Stimulated activated memory B cell treated with anti-CD40 and anti-IgM and Interleukin-4, amounts not matched to agents 10 μg/mL and 1 μg/mL and 100 μg/mL, for 72 hours (primary cell): ENCODE data around the gene RUNX1.

Experiments
- ATAC-seq: fragments of 150-1000 bp; cut with Tn5 transposase; 2 replicates; pipeline ENCODE4 v1.10.0; 2021
- H3K27ac Mint-ChIP-seq: one replicate; pipeline ENCODE4 v1.8.0; 2022; ENCODE audit warnings: mild to moderate bottlenecking, mixed read lengths
- H3K27me3 Mint-ChIP-seq: one replicate; pipeline ENCODE4 v1.8.0; 2022; ENCODE audit warnings: mixed read lengths
- H3K36me3 Mint-ChIP-seq: one replicate; pipeline ENCODE4 v1.8.0; 2022; ENCODE audit warnings: mixed read lengths
- H3K4me1 Mint-ChIP-seq: one replicate; pipeline ENCODE4 v1.8.0; 2022; ENCODE audit warnings: mixed read lengths
- H3K4me3 Mint-ChIP-seq: one replicate; pipeline ENCODE4 v1.8.0; 2022; ENCODE audit warnings: mild to moderate bottlenecking, moderate library complexity, mixed read lengths
- H3K9me3 Mint-ChIP-seq: one replicate; pipeline ENCODE4 v1.8.0; 2022; ENCODE audit warnings: mixed read lengths

Gene RUNX1

DNA sequence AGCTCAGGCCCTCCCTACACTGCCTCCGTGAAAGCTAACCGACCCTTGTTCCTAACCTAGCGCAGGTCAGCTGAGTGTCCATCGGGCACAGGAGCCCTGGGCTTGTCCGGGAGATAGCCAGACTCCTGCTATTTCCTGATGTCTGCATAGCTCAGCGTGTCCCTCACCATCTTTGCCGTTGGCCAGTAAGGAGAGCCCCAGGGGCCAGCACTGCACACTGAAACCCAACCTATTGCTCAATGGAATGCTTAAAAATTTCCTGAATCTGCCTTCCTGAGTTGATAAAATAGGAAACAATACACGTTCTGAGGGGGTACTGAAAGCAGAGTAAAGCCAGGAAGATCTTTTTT lies 2.2 kb downstream of the RUNX1 start:
- Mint-ChIP-seq H3K27me3 (no peaks in the 10 kb centered on the region), H3K36me3 (peaks cover 15% of the 10 kb centered on the region), H3K4me3 (peak overlapping the region; percentile 84), H3K27ac (peak overlapping the region; percentile 99), H3K9me3 (no peaks in the 10 kb centered on the region), H3K4me1 (peaks cover 80% of the 10 kb centered on the region)
- ATAC-seq, result no peak

GRCh38 chr21:35046263-35046624 lies 2.9 kb downstream of the RUNX1 start:
- Mint-ChIP-seq H3K27me3 (no peaks in the 10 kb centered on the region), H3K4me3 (peak overlapping the region; percentile 84), H3K4me1 (peaks cover 82% of the 10 kb centered on the region), H3K9me3 (no peaks in the 10 kb centered on the region), H3K36me3 (peaks cover 15% of the 10 kb centered on the region), H3K27ac (peak overlapping the region; percentile 99)
- no peak for ATAC-seq

- Mint-ChIP-seq H3K9me3 (no peaks in the 10 kb centered on the region), H3K4me3 (peak overlapping the region; percentile 84), H3K27me3 (no peaks in the 10 kb centered on the region), H3K36me3 (peaks cover 15% of the 10 kb centered on the region), H3K4me1 (peaks cover 82% of the 10 kb centered on the region), H3K27ac (peak overlapping the region; percentile 99)
- ATAC-seq, result no peak
Observed at GRCh38 chr21:35045542-35046262, 3.4 kb downstream of the RUNX1 start.

DNA sequence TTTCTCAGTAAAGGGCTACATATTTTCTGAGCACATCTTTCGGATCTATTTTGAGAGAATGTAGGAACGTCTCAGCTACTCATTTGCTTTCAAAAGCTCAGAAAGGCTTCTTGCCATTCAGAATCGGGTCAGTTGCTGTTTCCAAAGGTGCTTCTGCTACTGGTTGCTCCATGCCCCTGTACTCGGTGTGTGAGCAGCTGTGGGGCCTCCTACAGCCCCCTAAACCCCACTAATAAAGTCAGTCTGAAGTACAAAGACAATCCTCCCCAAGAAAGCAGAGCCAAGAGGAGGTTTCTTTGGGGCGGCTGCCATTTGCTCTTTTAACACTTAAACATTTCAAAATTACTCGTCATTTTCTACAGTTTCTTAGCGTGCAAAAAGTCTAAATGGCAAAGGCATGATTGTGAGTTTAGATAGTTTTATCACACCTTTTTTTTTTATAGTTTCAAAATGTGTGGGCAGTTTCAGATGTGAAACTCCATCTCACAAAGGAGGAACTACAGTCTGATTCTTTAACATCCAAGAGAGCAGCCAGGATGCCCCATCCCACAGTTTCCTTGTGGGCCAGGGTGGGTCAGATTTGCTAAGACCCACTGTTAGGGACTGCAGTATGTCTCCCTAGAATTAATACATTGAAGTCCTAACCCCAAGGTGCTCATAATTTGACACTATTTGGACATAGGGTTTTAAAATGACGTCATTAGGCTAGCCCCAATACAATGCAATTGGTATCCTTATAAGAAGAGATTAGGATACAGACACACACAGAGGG lies 4.1 kb downstream of the RUNX1 start:
- ATAC-seq, result no peak
- peaks cover 81% of the 10 kb centered on the region for H3K4me1 Mint-ChIP-seq
- H3K4me3 Mint-ChIP-seq, result peak overlapping the region; percentile 84
- H3K9me3 Mint-ChIP-seq, result no peaks in the 10 kb centered on the region
- peak overlapping the region; percentile 99 for H3K27ac Mint-ChIP-seq
- H3K36me3 Mint-ChIP-seq, result peaks cover 15% of the 10 kb centered on the region
- H3K27me3 Mint-ChIP-seq, result no peaks in the 10 kb centered on the region

- H3K4me3 Mint-ChIP-seq, result peak overlapping the region; percentile 84
- peaks cover 74% of the 10 kb centered on the region for H3K4me1 Mint-ChIP-seq
- no peak for ATAC-seq
- no peaks in the 10 kb centered on the region for H3K27me3 Mint-ChIP-seq
- peak overlapping the region; percentile 99 for H3K27ac Mint-ChIP-seq
- H3K9me3 Mint-ChIP-seq, result no peaks in the 10 kb centered on the region
- H3K36me3 Mint-ChIP-seq, result peaks cover 15% of the 10 kb centered on the region
Observed at GRCh38 chr21:35044128-35044527, 5.0 kb downstream of the RUNX1 start.

DNA sequence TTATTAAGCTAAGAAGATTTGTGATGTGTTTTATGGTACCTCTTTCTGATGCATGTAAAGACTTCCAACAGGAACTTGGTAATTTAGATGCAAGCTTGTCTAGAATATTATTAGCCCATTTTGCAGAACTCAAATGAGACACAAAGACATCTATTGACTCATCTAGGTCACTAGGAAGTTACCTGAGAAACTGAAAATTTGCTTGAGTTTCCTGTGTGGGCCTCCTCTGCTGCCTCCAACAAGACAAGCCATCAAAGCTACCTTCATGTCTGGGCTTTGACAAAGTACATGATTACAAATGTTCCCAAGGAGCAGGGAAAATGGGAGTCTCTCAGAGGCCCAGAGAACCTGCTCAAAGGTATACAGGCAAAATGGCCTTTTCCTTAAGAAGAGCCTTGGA lies 5.6 kb downstream of the RUNX1 start:
- Mint-ChIP-seq H3K36me3 (peaks cover 15% of the 10 kb centered on the region), H3K9me3 (no peaks in the 10 kb centered on the region), H3K27ac (peak overlapping the region; percentile 99), H3K4me3 (no peak overlapping the region), H3K4me1 (peaks cover 76% of the 10 kb centered on the region), H3K27me3 (no peaks in the 10 kb centered on the region)
- no peak for ATAC-seq

GRCh38 chr21:35042836-35043235 lies 6.3 kb downstream of the RUNX1 start:
- Mint-ChIP-seq H3K9me3 (no peaks in the 10 kb centered on the region), H3K4me3 (peak overlapping the region; percentile 44), H3K27ac (peak overlapping the region; percentile 99), H3K36me3 (peaks cover 18% of the 10 kb centered on the region), H3K4me1 (peaks cover 69% of the 10 kb centered on the region), H3K27me3 (no peaks in the 10 kb centered on the region)
- no peak for ATAC-seq

DNA sequence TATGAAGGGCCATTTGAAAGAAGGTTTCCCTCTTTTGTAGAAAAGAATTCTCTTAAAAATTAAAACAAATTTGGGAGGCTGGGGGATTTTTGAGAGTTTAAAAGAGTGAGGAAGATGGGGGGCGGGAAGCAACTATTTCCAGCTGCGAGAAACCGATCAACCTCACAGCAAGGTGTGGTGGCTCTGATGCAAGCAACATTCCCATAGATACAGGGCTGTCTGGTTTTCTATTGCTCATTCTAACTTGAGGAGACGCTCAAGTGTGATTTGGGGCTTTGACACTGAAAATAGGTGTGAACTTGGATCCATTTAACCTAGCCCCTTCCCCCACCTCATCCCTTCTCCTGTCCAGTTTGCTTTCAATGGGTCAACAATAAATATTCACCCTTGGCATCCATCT lies 7.2 kb downstream of the RUNX1 start:
- no peak for ATAC-seq
- Mint-ChIP-seq H3K36me3 (peaks cover 25% of the 10 kb centered on the region), H3K27me3 (no peaks in the 10 kb centered on the region), H3K4me1 (peaks cover 74% of the 10 kb centered on the region), H3K4me3 (peak overlapping the region; percentile 59), H3K9me3 (no peaks in the 10 kb centered on the region), H3K27ac (peak overlapping the region; percentile 99)

DNA sequence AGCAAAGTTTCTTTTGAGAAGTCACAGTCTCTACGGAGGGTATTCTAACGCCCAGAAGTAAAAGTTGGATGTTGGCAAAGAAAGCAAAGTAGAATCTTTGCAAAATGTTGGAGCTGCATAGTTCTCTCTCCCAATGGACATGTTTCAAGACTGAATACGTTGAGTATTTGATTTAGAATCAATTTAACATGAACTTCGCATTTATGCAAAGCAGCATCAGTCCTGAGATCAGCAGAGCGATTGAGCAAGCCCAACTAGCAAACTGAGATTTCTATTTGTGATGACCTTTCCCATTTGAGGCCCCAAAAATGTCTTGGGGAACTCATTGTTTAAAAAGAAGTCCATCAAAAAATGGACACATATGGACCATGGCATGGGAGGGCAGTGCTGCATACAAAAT lies 8.0 kb downstream of the RUNX1 start:
- Mint-ChIP-seq H3K9me3 (no peaks in the 10 kb centered on the region), H3K27ac (peak overlapping the region; percentile 27), H3K36me3 (peaks cover 25% of the 10 kb centered on the region), H3K27me3 (no peaks in the 10 kb centered on the region), H3K4me1 (peaks cover 74% of the 10 kb centered on the region), H3K4me3 (peak overlapping the region; percentile 59)
- ATAC-seq, result no peak

DNA sequence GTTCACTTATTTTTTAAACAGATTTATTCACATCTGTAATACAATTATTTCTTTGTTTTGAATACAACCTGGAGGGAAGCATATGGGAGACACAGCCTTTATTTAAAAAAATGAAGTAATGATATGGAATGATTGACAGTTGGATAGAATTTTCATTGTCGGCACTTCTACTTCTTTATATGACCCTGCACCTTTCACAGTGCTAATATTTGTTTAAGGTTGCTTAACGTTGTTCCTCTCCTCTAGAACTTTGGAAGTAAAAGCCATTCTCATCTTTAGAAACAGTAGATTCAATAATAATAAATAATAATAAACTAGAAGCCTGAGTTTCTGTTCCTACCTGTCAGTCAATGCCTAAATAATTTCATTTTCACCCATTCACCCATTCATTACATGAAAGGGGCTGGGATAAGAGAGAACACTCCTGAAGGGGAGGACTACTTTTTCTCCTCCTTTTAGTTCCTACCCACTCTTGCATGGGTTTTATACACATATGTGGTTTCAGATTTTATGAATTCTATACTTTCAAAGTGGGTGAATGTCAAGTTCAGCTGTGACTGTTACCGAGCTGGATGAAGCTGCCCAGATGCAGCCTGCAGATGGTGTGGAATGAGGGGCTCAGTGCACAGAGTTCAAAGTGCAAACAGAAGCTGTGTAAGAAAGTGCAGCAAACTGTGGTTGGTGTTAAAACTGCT lies 9.4 kb downstream of the RUNX1 start:
- H3K4me1 Mint-ChIP-seq, result peaks cover 75% of the 10 kb centered on the region
- no peaks in the 10 kb centered on the region for H3K9me3 Mint-ChIP-seq
- no peaks in the 10 kb centered on the region for H3K27me3 Mint-ChIP-seq
- H3K27ac Mint-ChIP-seq, result no peak overlapping the region
- no peak overlapping the region for H3K4me3 Mint-ChIP-seq
- peaks cover 37% of the 10 kb centered on the region for H3K36me3 Mint-ChIP-seq
- no peak for ATAC-seq

DNA sequence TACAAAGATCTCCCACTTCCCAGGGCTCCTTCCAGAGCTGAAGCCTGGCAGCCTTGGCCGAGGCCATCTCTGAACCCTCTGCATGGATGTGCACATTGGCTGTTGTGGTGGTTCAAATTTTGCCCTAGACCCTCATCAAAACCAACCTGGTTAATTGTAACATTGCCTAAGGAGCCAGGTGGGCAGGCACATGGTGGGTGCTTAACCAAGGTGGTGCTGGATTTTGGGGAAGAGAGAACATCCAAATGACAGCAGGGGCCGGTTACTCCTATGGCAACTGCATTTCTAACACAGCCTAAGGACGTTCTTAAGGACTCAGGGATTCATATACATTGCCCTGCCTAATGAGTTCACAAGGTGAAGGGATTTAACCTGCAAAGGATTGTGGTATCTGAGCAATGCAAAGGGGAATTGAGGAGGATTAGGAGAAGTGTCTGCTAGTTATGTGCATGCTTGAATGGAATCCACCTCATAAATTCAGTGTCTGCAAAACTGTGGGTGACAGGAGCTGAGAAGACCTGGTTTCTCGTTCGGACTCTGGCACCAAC lies 10.3 kb downstream of the RUNX1 start:
- H3K9me3 Mint-ChIP-seq, result no peaks in the 10 kb centered on the region

DNA sequence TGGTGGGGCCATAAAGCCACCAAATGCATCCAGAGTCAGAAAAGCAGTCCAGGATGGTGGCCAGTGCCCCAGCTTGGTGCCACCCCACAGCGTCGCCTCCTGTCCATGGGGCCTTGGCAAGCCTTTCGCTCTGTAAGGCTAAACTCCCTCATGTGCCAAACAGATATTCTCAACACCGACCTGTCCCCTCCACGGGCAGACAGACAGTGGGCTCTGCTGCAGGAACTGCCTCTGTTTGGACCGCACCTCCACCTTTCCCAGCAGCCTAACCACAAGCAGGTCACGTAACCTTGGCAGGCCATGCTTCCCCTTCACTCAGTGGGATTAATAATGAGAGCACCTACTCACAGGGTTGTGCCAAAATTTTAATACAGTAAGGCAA lies 11.7 kb downstream of the RUNX1 start:
- H3K27ac Mint-ChIP-seq, result peak overlapping the region; percentile 79
- peaks cover 43% of the 10 kb centered on the region for H3K36me3 Mint-ChIP-seq
- ATAC-seq, result no peak
- peaks cover 4% of the 10 kb centered on the region for H3K9me3 Mint-ChIP-seq
- H3K4me3 Mint-ChIP-seq, result no peak overlapping the region
- peaks cover 75% of the 10 kb centered on the region for H3K4me1 Mint-ChIP-seq
- H3K27me3 Mint-ChIP-seq, result no peaks in the 10 kb centered on the region

More for the DNA sequence above, 10.3 kb downstream of the RUNX1 start:
- Mint-ChIP-seq H3K27ac (no peak overlapping the region), H3K4me1 (peaks cover 75% of the 10 kb centered on the region), H3K36me3 (peaks cover 40% of the 10 kb centered on the region), H3K4me3 (no peak overlapping the region), H3K27me3 (no peaks in the 10 kb centered on the region)
- ATAC-seq, result no peak

- H3K4me3 Mint-ChIP-seq, result no peak overlapping the region
Observed at GRCh38 chr21:35036465-35037383, 12.4 kb downstream of the RUNX1 start.

DNA sequence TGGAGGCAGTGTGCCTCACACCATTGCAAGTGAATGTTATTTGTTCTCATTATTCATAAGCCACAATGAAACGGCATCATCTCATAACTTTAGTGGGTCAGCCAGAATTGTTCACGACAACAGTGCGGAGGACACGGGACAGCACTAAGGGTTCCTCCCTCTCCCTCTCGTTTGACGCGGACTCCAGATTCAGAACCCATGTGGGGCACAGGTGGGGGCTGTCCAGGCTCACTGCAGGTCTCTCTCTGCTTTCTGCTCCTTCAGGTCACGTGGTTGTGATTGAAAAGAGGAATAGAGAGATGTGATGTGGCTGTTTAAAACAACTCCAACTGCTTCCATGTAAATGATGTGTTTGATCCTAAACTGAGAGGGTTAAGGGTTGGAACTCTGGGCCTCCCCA lies 13.5 kb downstream of the RUNX1 start:
- peak overlapping the region; percentile 79 for H3K27ac Mint-ChIP-seq
- peaks cover 4% of the 10 kb centered on the region for H3K9me3 Mint-ChIP-seq
- H3K4me1 Mint-ChIP-seq, result peaks cover 69% of the 10 kb centered on the region
- H3K36me3 Mint-ChIP-seq, result peaks cover 49% of the 10 kb centered on the region
- ATAC-seq, result peak; percentile 59
- peak overlapping the region; percentile 30 for H3K4me3 Mint-ChIP-seq
- H3K27me3 Mint-ChIP-seq, result no peaks in the 10 kb centered on the region

More at GRCh38 chr21:35036465-35037383, 12.4 kb downstream of the RUNX1 start:
- no peaks in the 10 kb centered on the region for H3K27me3 Mint-ChIP-seq
- H3K27ac Mint-ChIP-seq, result peak overlapping the region; percentile 79
- H3K36me3 Mint-ChIP-seq, result peaks cover 43% of the 10 kb centered on the region
- peaks cover 4% of the 10 kb centered on the region for H3K9me3 Mint-ChIP-seq
- ATAC-seq, result peak; percentile 71
- peaks cover 73% of the 10 kb centered on the region for H3K4me1 Mint-ChIP-seq
